ENCODE results near the gene MLKL. TPM values are rescaled to one million over a fixed set of nuclear protein-coding genes. Genes with fewer than 3 reads are reported as not detected.

MLKL gene
- total RNA-seq, 4 donors from 2014 or later = 1.2 to 4.6 (median 2.9) TPM

GRCh38 chr16:74633686-74634085 lies 67.0 kb downstream of the MLKL start:
- H3K27me3 ChIP-seq = no peaks in the 10 kb centered on the region
- intact Hi-C loops (cut with DNase I; ENCODE audit: low total_unique reads) (no loop called here), in situ Hi-C loops (cut with MboI; ENCODE audit: low sequenced_read_pairs in 4 of 4) (no loop called here)
- H3K9me3 ChIP-seq = no peaks in the 10 kb centered on the region
- DNase-seq = no peak
- H3K36me3 ChIP-seq = peaks cover 2 to 79% of the 10 kb centered on the region in 2 donors
- H3K27ac ChIP-seq = no peak overlapping the region
- TF ChIP-seq, protein P1, sequence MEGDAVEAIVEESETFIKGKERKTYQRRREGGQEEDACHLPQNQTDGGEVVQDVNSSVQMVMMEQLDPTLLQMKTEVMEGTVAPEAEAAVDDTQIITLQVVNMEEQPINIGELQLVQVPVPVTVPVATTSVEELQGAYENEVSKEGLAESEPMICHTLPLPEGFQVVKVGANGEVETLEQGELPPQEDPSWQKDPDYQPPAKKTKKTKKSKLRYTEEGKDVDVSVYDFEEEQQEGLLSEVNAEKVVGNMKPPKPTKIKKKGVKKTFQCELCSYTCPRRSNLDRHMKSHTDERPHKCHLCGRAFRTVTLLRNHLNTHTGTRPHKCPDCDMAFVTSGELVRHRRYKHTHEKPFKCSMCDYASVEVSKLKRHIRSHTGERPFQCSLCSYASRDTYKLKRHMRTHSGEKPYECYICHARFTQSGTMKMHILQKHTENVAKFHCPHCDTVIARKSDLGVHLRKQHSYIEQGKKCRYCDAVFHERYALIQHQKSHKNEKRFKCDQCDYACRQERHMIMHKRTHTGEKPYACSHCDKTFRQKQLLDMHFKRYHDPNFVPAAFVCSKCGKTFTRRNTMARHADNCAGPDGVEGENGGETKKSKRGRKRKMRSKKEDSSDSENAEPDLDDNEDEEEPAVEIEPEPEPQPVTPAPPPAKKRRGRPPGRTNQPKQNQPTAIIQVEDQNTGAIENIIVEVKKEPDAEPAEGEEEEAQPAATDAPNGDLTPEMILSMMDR (IDR thresholded peaks at IDR 0.05 in 4 of 5, conservative IDR thresholded peaks at IDR 0.05 in 1 of 5) = no peak
- no peak for TF ChIP-seq POLR2A (IDR thresholded peaks at IDR 0.05)
- H3K4me1 ChIP-seq = no peaks in the 10 kb centered on the region
- no peak for ATAC-seq
- no peak overlapping the region for H3K4me3 ChIP-seq

DNA sequence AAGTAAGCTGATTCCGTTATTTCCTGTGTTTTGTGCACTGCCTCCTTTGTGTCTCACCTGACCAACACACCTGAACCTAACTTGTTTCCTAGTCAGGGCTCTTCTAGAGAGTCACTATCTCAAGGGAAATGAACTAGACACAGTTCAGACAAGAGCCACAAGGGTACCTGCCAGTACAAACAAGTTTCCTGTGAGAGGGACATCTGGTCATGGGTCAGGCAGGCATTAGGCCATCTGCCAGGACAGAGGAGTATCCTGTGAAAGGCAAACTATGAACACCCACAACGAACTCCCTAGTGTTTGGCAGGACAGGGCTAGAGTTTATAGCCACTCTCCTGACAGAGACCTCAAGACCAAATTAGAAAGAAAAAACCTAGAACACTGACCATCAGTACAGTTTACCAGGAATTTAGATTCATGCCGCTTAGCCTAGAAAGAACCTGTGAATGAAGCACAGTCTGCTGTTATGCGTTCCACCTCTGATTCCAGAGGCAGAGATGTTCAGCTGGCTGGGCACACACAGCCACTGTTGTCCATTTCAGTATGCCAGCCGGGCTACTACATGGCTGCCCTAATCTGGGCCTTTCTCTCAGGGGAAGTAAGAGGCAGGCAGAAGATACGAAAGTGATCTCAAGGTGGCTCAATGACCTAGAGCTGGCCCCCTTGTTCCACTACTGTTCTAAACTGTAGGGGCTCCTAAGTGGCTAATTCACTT lies 73.0 kb downstream of the MLKL start:
- no peak for TF ChIP-seq POLR2A (IDR thresholded peaks at IDR 0.05)
- TF ChIP-seq, protein P1 (IDR thresholded peaks at IDR 0.05 in 4 of 5, conservative IDR thresholded peaks at IDR 0.05 in 1 of 5) = no peak
- peak in 1 of 2 donors; percentile 37 for ATAC-seq
- intact Hi-C loops (cut with DNase I; ENCODE audit: low total_unique reads) = no loop called here
- H3K9me3 ChIP-seq = no peaks in the 10 kb centered on the region
- H3K36me3 ChIP-seq = peaks cover 2 to 86% of the 10 kb centered on the region in 2 donors
- H3K27me3 ChIP-seq = no peaks in the 10 kb centered on the region
- H3K27ac ChIP-seq = no peak overlapping the region
- no peak for DNase-seq
- in situ Hi-C loops (cut with MboI; ENCODE audit: low sequenced_read_pairs in 4 of 4) = loop anchor here in 1 of 4 donors (10.0 kb wide), 1 partner anchor 143 kb away; no protein-coding TSS in a partner anchor
- no peaks in the 10 kb centered on the region for H3K4me1 ChIP-seq
- H3K4me3 ChIP-seq = no peak overlapping the region

DNA sequence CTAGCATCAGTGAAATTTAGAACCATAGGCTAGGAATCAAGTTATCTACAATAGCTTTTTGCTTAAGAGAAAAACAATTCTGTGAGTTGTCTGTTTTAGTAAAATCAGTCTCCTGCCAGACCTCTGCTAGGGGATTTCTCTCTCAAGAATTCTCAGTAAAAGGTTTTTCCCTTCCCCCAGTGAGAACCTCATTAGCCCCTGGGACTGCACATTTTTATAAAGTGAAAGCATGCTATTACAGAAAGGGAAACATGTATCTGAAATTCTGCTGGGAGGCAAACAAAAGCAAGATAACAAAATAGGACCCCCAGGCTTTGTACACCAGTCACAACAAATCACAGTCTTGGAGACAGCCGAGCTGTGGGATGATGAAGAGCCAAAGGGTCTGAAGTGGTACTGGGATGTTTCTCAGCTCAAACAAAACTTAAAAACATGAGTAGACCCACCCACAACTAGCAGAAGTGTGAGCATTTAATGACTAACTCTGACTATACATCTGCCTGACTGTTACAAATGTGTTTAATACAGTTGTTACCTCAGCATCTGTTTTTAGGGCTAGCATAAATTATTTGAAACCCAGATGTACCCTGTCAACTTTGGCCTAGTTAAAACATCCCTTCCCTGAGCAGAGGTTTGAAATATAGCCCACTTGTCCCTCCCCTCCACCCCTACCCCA lies 73.8 kb downstream of the MLKL start:
- H3K27me3 ChIP-seq = no peaks in the 10 kb centered on the region
- no peak for ATAC-seq
- in situ Hi-C loops (cut with MboI; ENCODE audit: low sequenced_read_pairs in 4 of 4) = loop anchor here in 1 of 4 donors (10.0 kb wide), 1 partner anchor 142 kb away; no protein-coding TSS in a partner anchor
- peaks cover 0 to 78% of the 10 kb centered on the region in 2 donors for H3K36me3 ChIP-seq
- no peak overlapping the region for H3K27ac ChIP-seq
- no peaks in the 10 kb centered on the region for H3K9me3 ChIP-seq
- DNase-seq = no peak
- TF ChIP-seq POLR2A (IDR thresholded peaks at IDR 0.05) = no peak
- TF ChIP-seq, protein P1 (IDR thresholded peaks at IDR 0.05 in 4 of 5, conservative IDR thresholded peaks at IDR 0.05 in 1 of 5) = no peak
- H3K4me3 ChIP-seq = no peak overlapping the region
- no peaks in the 10 kb centered on the region for H3K4me1 ChIP-seq
- intact Hi-C loops (cut with DNase I; ENCODE audit: low total_unique reads) = no loop called here

DNA sequence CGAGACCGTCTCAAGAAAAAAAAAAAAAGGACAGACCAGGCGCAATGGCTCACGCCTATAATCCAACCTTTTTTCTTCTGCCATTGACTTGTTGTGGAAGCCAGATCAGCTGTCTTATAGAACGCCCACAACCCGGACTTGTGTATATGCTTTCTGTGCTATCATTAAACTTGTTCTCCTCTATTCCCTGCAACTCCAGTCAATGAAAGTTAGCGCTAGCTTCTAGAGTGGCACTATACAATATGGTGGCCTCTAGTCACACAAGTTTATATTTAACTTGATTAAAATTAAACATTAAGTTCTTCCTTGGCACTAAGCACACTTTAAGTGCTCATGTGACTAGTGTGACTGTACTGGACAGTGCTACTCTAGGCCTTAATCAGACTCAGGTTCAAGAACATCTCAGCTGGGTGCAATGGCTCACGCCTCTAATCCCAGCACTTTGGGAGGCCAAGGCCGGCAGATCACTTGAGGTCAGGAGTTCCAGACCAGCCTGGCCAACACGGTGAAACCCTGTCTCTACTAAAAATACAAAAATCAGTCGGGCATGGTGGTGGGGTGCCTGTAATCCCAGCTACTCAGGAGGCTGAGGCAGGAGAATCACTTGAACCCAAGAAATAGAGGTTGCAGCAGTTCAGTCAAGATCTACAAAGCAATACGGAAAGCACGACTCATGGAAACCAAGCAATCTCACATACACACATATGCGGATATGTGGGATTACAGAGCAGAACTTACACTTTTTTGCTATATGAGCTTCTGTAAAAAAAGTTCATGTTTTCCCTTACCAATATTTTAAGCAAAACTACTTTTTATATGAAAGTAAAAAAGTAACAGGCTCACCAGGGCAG lies 74.9 kb downstream of the MLKL start:
- Histone ChIP-seq H3K9me3 (no peaks in the 10 kb centered on the region), H3K27ac (no peak overlapping the region), H3K4me1 (no peaks in the 10 kb centered on the region), H3K36me3 (peaks cover 0 to 67% of the 10 kb centered on the region in 2 donors), H3K27me3 (no peaks in the 10 kb centered on the region), H3K4me3 (no peak overlapping the region)
- intact Hi-C loops (cut with DNase I; ENCODE audit: low total_unique reads) (no loop called here), in situ Hi-C loops (cut with MboI; ENCODE audit: low sequenced_read_pairs in 4 of 4) (loop anchor here in 1 of 4 donors (10.0 kb wide), 1 partner anchor 141 kb away; no protein-coding TSS in a partner anchor)
- DNase-seq (no peak), ATAC-seq (no peak)
- TF ChIP-seq POLR2A (IDR thresholded peaks at IDR 0.05) = no peak
- TF ChIP-seq, protein P1 (IDR thresholded peaks at IDR 0.05 in 4 of 5, conservative IDR thresholded peaks at IDR 0.05 in 1 of 5) = no peak
